Stimulated activated CD8-positive, alpha-beta memory T cell treated with anti-CD3 and anti-CD28 coated beads, Interleukin-4, amount 100 ng/mL, for 4 hours (primary cell): ENCODE results near the gene RBBP4.

Source experiments
- DNase-seq, 2 donors: peaks; one replicate each; pipeline ENCODE4 v3.0.0-alpha.2; 2020; ENCODE audit warnings: low read depth in 2 of 2, low spot score in 1 of 2

Gene RBBP4

GRCh38 chr1:32718527-32718926 lies 67.5 kb downstream of the RBBP4 start:
- DNase-seq = no peak

DNA sequence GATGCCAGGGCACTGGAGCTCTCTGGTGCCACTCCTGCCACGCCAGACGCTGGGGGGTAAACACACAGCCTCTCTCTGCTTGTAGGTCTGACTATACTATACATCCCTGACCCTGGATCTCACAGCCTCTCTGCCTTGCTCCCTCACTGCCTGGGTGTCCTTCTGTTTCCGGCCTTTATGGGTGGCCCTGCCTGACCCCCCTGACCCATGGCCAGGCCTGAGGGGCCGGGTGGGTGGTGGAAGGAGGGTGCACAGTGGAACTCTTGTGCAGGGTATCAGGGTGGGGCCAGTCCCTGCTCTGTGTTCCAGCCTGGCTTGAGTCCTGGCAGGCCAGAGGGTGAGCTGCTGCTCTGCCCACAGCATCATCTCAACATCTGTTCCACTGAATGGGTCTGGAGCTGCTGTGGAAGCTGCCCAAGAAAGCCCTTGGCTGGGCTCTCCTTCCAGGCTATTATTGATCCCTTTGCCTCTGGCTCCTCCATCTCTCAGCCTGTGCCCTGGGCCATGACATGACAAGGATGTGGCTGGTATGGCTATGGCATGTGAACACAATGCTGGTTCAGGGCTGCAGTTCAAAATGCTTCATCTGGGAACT lies 68.8 kb downstream of the RBBP4 start:
- DNase-seq = no peak

DNA sequence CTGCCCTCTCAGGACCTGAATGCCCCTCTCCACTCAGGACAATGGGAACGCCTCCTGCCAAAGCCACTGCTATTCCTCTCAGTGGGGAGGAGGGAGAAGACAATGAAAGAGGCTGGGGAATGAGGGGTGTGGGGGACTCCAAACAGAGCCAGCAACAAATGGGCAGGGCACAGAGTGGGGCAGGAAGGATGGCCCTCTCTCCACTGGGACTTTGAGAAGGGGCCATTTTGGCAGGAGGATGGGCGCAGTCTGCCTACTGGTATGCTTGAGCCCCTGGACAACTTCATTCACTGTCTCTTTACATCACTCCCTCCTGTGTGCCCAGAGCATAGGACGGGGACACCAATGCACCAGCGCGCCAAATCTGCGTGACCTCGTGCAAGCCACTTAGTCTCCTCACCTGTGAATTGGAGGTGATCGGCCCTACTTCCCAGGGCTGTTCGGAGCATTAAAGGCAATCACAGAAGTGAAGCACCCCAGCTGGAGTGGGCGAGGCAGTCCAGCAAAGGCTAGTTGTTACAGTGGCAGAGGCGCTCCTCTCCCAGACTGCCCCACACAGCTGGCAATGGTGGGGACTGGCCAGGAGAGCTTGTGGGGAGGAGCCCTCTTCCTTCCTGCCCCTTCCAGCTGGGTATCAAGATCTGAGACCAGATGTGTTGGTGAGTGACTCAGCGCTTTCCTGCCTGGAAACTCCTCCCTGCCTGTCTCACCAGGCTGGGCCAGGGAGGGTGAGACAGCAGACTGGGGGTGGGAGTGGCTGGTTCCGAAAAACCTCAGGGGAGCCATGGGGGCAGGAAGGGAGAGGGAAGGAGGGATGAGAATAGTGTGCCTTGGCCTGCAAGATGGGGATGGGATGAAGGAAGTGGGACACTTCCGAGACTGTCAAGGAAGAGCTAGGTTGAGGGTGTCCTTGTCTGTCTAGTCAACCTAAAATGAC lies 73.9 kb downstream of the RBBP4 start:
- DNase-seq = no peak

GRCh38 chr1:32725615-32725982 lies 74.6 kb downstream of the RBBP4 start:
- no peak for DNase-seq

- DNase-seq = no peak
Measured at GRCh38 chr1:32727876-32728275, 76.9 kb downstream of the RBBP4 start.

GRCh38 chr1:32728413-32729077 lies 77.5 kb downstream of the RBBP4 start:
- DNase-seq = no peak

DNA sequence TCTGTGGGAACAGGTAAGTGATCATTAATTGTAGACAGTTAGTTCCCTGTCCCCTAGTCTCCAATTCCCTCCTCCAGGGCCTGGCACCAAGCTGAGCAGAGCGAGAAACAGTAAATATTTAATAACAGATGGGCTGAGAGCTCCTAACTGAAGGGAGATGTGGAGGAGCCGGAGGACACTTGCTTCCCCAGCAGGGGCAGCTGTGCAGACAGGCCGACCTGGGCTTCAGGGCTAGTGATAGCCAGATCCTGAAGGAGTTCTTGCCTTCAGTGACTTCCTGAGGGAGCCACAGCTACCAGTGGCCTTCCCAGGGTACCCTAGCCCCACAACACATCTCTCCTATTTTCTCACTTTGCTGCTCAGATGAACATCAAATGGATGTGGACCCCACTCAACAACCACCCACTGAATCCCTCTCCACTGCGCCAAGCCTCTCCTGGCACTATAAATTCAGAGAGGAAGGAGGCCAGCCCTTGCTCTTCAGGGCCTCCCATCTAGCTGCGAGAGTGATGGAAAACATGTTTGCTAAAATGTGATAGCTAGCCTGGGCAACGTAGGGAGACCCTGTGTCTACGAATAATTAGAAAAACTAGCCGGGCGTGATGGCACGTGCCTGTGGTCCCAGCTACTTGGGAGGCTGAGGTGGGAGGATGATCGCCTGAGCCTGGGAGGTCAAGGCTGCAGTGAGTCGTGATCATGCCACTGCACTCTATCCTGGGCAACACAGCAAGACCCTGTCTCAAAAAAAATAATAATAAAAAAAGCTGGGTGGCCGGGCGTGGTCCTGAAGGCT lies 78.4 kb downstream of the RBBP4 start:
- DNase-seq = no peak

- no peak for DNase-seq
Measured at GRCh38 chr1:32733582-32734321, 82.7 kb downstream of the RBBP4 start.
